ENCODE data around the gene FHIT.

DNA sequence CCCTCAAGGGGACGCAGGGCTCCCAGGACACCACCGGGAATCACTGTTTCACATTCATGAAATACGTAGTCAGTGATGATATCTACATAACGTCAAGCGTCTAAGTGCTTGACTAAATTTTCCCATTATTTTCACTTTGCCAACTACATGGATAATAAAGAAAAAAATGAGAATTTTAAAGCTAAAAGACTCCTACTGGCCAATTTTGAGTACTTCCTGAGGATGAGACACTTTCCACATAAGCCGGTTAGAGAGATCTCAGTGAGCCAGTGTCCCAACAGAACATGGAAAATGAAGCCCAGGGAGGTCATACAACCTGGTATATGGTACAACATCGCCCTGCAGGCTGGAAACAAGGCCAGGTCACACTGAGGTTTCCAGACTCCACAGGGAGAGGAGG lies 928.1 kb downstream of the FHIT start:
- TF ChIP-seq SIN3A (IDR thresholded peaks at IDR 0.05; ENCODE audit: borderline replicate concordance, insufficient read depth, low read length) (no peak), TAF1 (IDR thresholded peaks at IDR 0.05; ENCODE audit: borderline replicate concordance, insufficient read depth, low read length) (no peak), POLR2AphosphoS5 (IDR thresholded peaks at IDR 0.05; ENCODE audit: low read depth, low read length) (no peak), FOXP2 (optimal IDR thresholded peaks at IDR 0.05; ENCODE audit: borderline replicate concordance, extremely low read depth, extremely low read length, insufficient read depth) (no peak)
- TF ChIP-seq, protein P1, sequence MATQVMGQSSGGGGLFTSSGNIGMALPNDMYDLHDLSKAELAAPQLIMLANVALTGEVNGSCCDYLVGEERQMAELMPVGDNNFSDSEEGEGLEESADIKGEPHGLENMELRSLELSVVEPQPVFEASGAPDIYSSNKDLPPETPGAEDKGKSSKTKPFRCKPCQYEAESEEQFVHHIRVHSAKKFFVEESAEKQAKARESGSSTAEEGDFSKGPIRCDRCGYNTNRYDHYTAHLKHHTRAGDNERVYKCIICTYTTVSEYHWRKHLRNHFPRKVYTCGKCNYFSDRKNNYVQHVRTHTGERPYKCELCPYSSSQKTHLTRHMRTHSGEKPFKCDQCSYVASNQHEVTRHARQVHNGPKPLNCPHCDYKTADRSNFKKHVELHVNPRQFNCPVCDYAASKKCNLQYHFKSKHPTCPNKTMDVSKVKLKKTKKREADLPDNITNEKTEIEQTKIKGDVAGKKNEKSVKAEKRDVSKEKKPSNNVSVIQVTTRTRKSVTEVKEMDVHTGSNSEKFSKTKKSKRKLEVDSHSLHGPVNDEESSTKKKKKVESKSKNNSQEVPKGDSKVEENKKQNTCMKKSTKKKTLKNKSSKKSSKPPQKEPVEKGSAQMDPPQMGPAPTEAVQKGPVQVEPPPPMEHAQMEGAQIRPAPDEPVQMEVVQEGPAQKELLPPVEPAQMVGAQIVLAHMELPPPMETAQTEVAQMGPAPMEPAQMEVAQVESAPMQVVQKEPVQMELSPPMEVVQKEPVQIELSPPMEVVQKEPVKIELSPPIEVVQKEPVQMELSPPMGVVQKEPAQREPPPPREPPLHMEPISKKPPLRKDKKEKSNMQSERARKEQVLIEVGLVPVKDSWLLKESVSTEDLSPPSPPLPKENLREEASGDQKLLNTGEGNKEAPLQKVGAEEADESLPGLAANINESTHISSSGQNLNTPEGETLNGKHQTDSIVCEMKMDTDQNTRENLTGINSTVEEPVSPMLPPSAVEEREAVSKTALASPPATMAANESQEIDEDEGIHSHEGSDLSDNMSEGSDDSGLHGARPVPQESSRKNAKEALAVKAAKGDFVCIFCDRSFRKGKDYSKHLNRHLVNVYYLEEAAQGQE (IDR thresholded peaks at IDR 0.05; ENCODE audit: insufficient read depth in 1 of 2, low read depth in 2 of 2, low read length in 2 of 2), result no peak
